ENCODE data around the gene DNMT3B. TPM values are rescaled to one million over a fixed set of nuclear protein-coding genes. Genes with fewer than 3 reads are reported as not detected.

The DNMT3B gene
- total and polyA plus RNA-seq, 4 experiments from 2014 or later, result 0.16 to 0.47 (median 0.38) TPM; not detected in 1

DNA sequence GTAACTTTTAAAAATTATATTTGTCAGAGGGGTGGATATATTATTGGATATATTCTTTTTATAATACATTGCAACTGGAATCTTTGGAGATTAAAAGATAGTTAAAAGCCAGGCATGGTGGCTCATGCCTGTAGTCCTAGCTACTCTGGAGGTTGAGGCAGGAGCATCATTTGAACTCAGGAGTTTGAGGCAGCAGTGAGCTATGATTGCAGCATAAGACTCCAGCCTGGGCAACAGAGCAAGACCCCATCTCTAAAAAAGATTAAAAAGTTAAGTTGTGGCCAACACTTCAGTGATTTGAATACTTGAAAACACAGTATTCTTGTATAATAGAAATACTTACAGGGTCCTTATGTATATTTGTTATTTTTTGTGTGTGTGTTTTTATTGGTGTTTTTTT, 72.8 kb downstream of the DNMT3B start:
- no peak overlapping the region for H3K4me3 Mint-ChIP-seq
- H3K27ac ChIP-seq (ENCODE audit: low read depth, low read length), result no peak overlapping the region
- ChIA-PET POLR2A (ENCODE audit: partially characterized antibody) (no interaction called here), CTCF (ENCODE audit: partially characterized antibody) (interaction anchor here (1.3 kb wide), 1 partner anchor 45 kb away, joined by 6 read pairs; no protein-coding TSS in a partner anchor)
- H3K36me3 ChIP-seq (ENCODE audit: insufficient read depth, low read length), result peaks cover 45% of the 10 kb centered on the region
- no peak overlapping the region for H3K4me3 ChIP-seq (ENCODE audit: low read length in 2 of 2)
- peaks cover 32 to 82% of the 10 kb centered on the region in 2 donors for H3K36me3 Mint-ChIP-seq
- peaks cover 40% of the 10 kb centered on the region for H3K4me1 ChIP-seq (ENCODE audit: insufficient read depth, low read length)
- DNase-seq, result no peak
- no peaks in the 10 kb centered on the region for H3K27me3 Mint-ChIP-seq
- intact Hi-C loops (cut with micrococcal nuclease), result no loop called here
- no peaks in the 10 kb centered on the region for H3K9me3 Mint-ChIP-seq
- no peaks in the 10 kb centered on the region for H3K9me3 ChIP-seq (ENCODE audit: control insufficient read depth in 1 of 2, low read length in 2 of 2)
- H3K27ac Mint-ChIP-seq, result peak overlapping the region in 3 of 7 donors; percentile 52 to 65 (median 53)
- H3K4me1 Mint-ChIP-seq, result peaks cover 30 to 65% (median 49%) of the 10 kb centered on the region in 4 donors
- H3K27me3 ChIP-seq (ENCODE audit: insufficient read depth, low read length), result no peaks in the 10 kb centered on the region

DNA sequence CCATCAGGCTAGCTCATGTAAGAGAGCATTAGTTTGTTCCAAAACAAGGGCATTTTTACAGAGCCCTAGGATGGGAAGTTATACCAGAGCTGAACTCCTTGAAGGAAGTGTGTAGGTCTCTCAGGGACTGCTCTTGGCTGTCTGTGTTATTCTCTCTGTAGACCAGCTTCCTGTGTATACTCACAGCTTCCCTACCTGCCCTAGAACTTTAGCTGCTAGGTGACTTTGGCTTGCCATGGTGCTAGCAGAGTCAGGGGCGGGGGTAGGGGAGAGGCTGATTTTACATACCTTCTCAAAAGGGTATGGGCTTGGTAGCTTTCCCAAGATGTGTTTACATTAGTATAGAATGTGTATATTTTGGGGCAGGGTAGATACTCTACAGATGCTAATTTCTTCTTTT, 75.0 kb downstream of the DNMT3B start:
- Mint-ChIP-seq H3K4me1 (peaks cover 29 to 62% (median 46%) of the 10 kb centered on the region in 4 donors), H3K9me3 (no peaks in the 10 kb centered on the region), H3K36me3 (peaks cover 30 to 79% of the 10 kb centered on the region in 2 donors), H3K27ac (peak overlapping the region in 5 of 7 donors; percentile 6 to 53 (median 41)), H3K27me3 (no peaks in the 10 kb centered on the region), H3K4me3 (no peak overlapping the region)
- Histone ChIP-seq H3K27me3 (ENCODE audit: insufficient read depth, low read length) (no peaks in the 10 kb centered on the region), H3K36me3 (ENCODE audit: insufficient read depth, low read length) (peaks cover 44% of the 10 kb centered on the region), H3K9me3 (ENCODE audit: control insufficient read depth in 1 of 2, low read length in 2 of 2) (no peaks in the 10 kb centered on the region), H3K4me1 (ENCODE audit: insufficient read depth, low read length) (peaks cover 29% of the 10 kb centered on the region), H3K27ac (ENCODE audit: low read depth, low read length) (no peak overlapping the region), H3K4me3 (ENCODE audit: low read length in 2 of 2) (no peak overlapping the region)
- intact Hi-C loops (cut with micrococcal nuclease), result no loop called here
- DNase-seq, result no peak
- POLR2A ChIA-PET (ENCODE audit: partially characterized antibody), result no interaction called here
- CTCF ChIA-PET (ENCODE audit: partially characterized antibody), result interaction anchor here (1.5 kb wide), 1 partner anchor 47 kb away, joined by 4 read pairs; no protein-coding TSS in a partner anchor

DNA sequence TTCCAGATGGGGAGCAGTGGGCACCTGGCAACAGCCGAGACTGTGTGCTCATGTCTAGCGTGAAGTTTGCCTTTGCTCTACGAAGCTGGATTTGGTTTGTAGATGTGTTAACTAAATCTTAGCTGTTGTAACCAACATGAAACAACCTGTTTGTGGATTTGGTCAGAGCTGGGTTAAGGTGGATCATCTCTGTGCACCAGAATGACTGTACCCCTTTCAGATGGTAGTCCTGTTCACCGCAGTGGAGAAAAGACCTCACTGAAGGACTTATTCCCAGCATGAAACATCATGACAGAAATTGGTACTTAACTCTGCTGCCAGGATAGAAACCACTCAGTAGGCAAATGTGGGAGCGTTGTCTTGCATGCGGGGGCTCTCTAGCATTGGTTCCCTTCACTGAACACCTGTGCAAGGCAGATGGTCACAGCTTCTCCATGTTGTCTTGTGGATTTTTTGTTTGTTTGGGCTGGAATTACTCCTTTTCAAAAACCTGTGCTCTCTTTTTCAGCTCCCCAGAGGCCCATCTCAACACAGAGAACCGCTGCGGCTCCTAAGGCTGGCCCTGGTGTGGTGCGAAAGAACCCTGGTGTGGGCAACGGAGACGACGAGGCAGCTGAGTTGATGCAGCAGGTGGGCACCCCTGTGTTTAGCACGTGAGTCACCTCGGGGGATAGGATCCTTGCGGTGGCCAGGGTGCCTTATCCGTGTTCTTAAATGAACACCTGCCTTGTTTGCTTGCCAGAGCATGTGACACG, 77.2 kb downstream of the DNMT3B start:
- Histone ChIP-seq H3K4me1 (ENCODE audit: insufficient read depth, low read length) (peaks cover 9% of the 10 kb centered on the region), H3K27ac (ENCODE audit: low read depth, low read length) (no peak overlapping the region), H3K27me3 (ENCODE audit: insufficient read depth, low read length) (no peaks in the 10 kb centered on the region), H3K4me3 (ENCODE audit: low read length in 2 of 2) (no peak overlapping the region), H3K9me3 (ENCODE audit: control insufficient read depth in 1 of 2, low read length in 2 of 2) (no peaks in the 10 kb centered on the region), H3K36me3 (ENCODE audit: insufficient read depth, low read length) (peaks cover 38% of the 10 kb centered on the region)
- H3K27me3 Mint-ChIP-seq, result no peaks in the 10 kb centered on the region
- peak overlapping the region in 6 of 7 donors; percentile 9 to 76 (median 30) for H3K27ac Mint-ChIP-seq
- H3K4me1 Mint-ChIP-seq, result peaks cover 29 to 63% (median 43%) of the 10 kb centered on the region in 4 donors
- peaks cover 40 to 77% of the 10 kb centered on the region in 2 donors for H3K36me3 Mint-ChIP-seq
- POLR2A ChIA-PET (ENCODE audit: partially characterized antibody), result no interaction called here
- no peak overlapping the region for H3K4me3 Mint-ChIP-seq
- CTCF ChIA-PET (ENCODE audit: partially characterized antibody), result interaction anchor here (1.4 kb wide), 1 partner anchor 50 kb away, joined by 3 read pairs; no protein-coding TSS in a partner anchor
- DNase-seq, result no peak
- intact Hi-C loops (cut with micrococcal nuclease), result no loop called here
- no peaks in the 10 kb centered on the region for H3K9me3 Mint-ChIP-seq

DNA sequence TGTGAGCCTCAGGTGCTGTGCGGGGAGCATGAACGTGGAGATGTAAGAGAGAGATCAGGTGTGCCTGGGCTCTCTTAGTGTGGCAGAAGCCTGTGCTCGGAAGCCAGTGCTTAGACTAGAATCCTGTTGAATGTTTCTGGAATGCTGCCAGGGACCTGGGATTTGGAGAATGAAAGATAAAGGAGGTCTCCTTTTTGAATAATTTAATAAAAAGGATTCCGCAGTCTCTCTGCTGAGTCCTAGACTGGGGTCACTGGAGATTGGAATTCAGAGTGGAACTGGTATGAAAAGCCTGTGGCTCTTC, 77.7 kb downstream of the DNMT3B start:
- H3K4me1 Mint-ChIP-seq, result peaks cover 33 to 68% (median 48%) of the 10 kb centered on the region in 4 donors
- H3K4me3 ChIP-seq (ENCODE audit: low read length in 2 of 2), result no peak overlapping the region
- peaks cover 43 to 78% of the 10 kb centered on the region in 2 donors for H3K36me3 Mint-ChIP-seq
- peaks cover 38% of the 10 kb centered on the region for H3K36me3 ChIP-seq (ENCODE audit: insufficient read depth, low read length)
- H3K27ac Mint-ChIP-seq, result peak overlapping the region in 4 of 7 donors; percentile 22 to 76 (median 34)
- no peaks in the 10 kb centered on the region for H3K9me3 ChIP-seq (ENCODE audit: control insufficient read depth in 1 of 2, low read length in 2 of 2)
- ChIA-PET CTCF (ENCODE audit: partially characterized antibody) (interaction anchor here (1.4 kb wide), 1 partner anchor 50 kb away, joined by 3 read pairs; no protein-coding TSS in a partner anchor), POLR2A (ENCODE audit: partially characterized antibody) (no interaction called here)
- intact Hi-C loops (cut with micrococcal nuclease), result no loop called here
- H3K9me3 Mint-ChIP-seq, result no peaks in the 10 kb centered on the region
- peaks cover 9% of the 10 kb centered on the region for H3K4me1 ChIP-seq (ENCODE audit: insufficient read depth, low read length)
- no peaks in the 10 kb centered on the region for H3K27me3 ChIP-seq (ENCODE audit: insufficient read depth, low read length)
- H3K27me3 Mint-ChIP-seq, result no peaks in the 10 kb centered on the region
- H3K4me3 Mint-ChIP-seq, result no peak overlapping the region
- no peak overlapping the region for H3K27ac ChIP-seq (ENCODE audit: low read depth, low read length)
- DNase-seq, result no peak

DNA sequence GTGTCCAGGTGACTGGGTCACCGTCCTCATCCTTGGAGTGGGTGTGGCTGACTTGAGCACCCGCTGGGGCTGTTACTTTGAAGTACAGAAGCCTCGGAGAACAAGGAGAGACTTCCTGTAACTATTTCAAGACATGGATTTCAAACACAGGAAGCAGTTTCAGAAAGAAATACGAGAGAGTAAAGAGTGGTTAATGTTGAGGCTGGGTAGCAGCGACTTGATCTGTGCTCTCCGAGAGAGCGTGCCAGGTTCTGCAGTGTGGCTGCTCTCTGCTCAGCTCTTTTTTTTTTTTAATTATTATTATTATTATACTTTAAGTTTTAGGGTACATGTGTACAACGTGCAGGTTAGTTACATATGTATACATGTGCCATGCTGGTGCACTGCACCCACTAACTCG, 79.0 kb downstream of the DNMT3B start:
- H3K9me3 Mint-ChIP-seq, result no peaks in the 10 kb centered on the region
- CTCF ChIA-PET (ENCODE audit: partially characterized antibody), result interaction anchor here (0.8 kb wide), 1 partner anchor 11 kb away, joined by 3 read pairs; no protein-coding TSS in a partner anchor
- Histone ChIP-seq H3K27ac (ENCODE audit: low read depth, low read length) (no peak overlapping the region), H3K36me3 (ENCODE audit: insufficient read depth, low read length) (peaks cover 43% of the 10 kb centered on the region), H3K4me3 (ENCODE audit: low read length in 2 of 2) (no peak overlapping the region), H3K9me3 (ENCODE audit: control insufficient read depth in 1 of 2, low read length in 2 of 2) (no peaks in the 10 kb centered on the region), H3K27me3 (ENCODE audit: insufficient read depth, low read length) (no peaks in the 10 kb centered on the region), H3K4me1 (ENCODE audit: insufficient read depth, low read length) (peaks cover 9% of the 10 kb centered on the region)
- POLR2A ChIA-PET (ENCODE audit: partially characterized antibody), result interaction anchor here (1.1 kb wide), 1 partner anchor 21 kb away, joined by 4 read pairs; no protein-coding TSS in a partner anchor
- H3K4me1 Mint-ChIP-seq, result peaks cover 35 to 69% (median 53%) of the 10 kb centered on the region in 4 donors
- DNase-seq, result no peak
- intact Hi-C loops (cut with micrococcal nuclease), result no loop called here
- H3K4me3 Mint-ChIP-seq, result peak overlapping the region in 1 of 8 donors; percentile 42
- peak overlapping the region in 4 of 7 donors; percentile 51 to 79 (median 72) for H3K27ac Mint-ChIP-seq
- peaks cover 41 to 82% of the 10 kb centered on the region in 2 donors for H3K36me3 Mint-ChIP-seq
- H3K27me3 Mint-ChIP-seq, result no peaks in the 10 kb centered on the region

DNA sequence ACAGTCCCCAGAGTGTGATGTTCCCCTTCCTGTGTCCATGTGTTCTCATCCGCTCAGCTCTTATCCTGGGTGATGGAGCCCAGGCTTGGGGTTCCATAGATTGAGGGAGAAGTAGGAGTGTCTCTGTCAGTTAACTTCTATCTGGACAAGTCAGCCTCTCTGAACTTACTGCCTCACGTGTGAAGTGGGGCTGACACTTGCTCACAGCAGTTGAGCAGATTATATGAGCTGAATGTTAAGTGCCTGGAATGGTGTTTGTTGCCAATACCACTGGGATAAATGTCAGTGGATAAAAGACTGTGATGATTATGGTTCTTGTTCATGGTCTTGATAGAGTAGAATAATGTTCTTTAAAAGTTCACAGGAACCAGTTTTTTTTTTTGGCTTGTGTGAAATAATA, 79.4 kb downstream of the DNMT3B start:
- Mint-ChIP-seq H3K4me1 (peaks cover 34 to 69% (median 54%) of the 10 kb centered on the region in 4 donors), H3K27me3 (no peaks in the 10 kb centered on the region), H3K4me3 (no peak overlapping the region), H3K9me3 (no peaks in the 10 kb centered on the region), H3K36me3 (peaks cover 42 to 82% of the 10 kb centered on the region in 2 donors), H3K27ac (peak overlapping the region in 3 of 7 donors; percentile 17 to 73 (median 57))
- DNase-seq, result no peak
- Histone ChIP-seq H3K4me1 (ENCODE audit: insufficient read depth, low read length) (peaks cover 9% of the 10 kb centered on the region), H3K4me3 (ENCODE audit: low read length in 2 of 2) (no peak overlapping the region), H3K9me3 (ENCODE audit: control insufficient read depth in 1 of 2, low read length in 2 of 2) (no peaks in the 10 kb centered on the region), H3K36me3 (ENCODE audit: insufficient read depth, low read length) (peaks cover 48% of the 10 kb centered on the region), H3K27me3 (ENCODE audit: insufficient read depth, low read length) (no peaks in the 10 kb centered on the region), H3K27ac (ENCODE audit: low read depth, low read length) (no peak overlapping the region)
- ChIA-PET CTCF (ENCODE audit: partially characterized antibody) (interaction anchor here (1.1 kb wide), 1 partner anchor 52 kb away, joined by 4 read pairs; no protein-coding TSS in a partner anchor), POLR2A (ENCODE audit: partially characterized antibody) (interaction anchor here (1.1 kb wide), 1 partner anchor 21 kb away, joined by 4 read pairs; no protein-coding TSS in a partner anchor)
- intact Hi-C loops (cut with micrococcal nuclease), result no loop called here

Measured in CD4-positive, alpha-beta memory T cell (primary cell).